Progenitor cell of endocrine pancreas (in vitro differentiated cells): ENCODE results near the gene ATG9B. TPM values are rescaled to one million over a fixed set of nuclear protein-coding genes. Genes with fewer than 3 reads are reported as not detected.

Experiments used
- DNase-seq: peaks from one replicate; pipeline ENCODE4 v3.0.0; 2021; ENCODE audit warnings: low spot score; ENCODE audit not compliant: unreplicated experiment
- H3K27ac Mint-ChIP-seq: 2 replicates; pipeline ENCODE4 v1.8.0; 2021; ENCODE audit warnings: mild to moderate bottlenecking, moderate library complexity, mixed read lengths
- H3K27me3 Mint-ChIP-seq: 2 replicates; pipeline ENCODE4 v1.8.0; 2021; ENCODE audit warnings: mixed read lengths
- H3K36me3 Mint-ChIP-seq: 2 replicates; pipeline ENCODE4 v1.8.0; 2022; ENCODE audit warnings: mixed read lengths; ENCODE audit not compliant: insufficient read depth
- H3K4me1 Mint-ChIP-seq: 2 replicates; pipeline ENCODE4 v1.8.0; 2021; ENCODE audit warnings: low read depth, mixed read lengths
- H3K4me3 Mint-ChIP-seq: 2 replicates; pipeline ENCODE4 v1.8.0; 2021; ENCODE audit warnings: low read depth, mild to moderate bottlenecking, moderate library complexity, mixed read lengths
- H3K9me3 Mint-ChIP-seq: 2 replicates; pipeline ENCODE4 v1.8.0; 2021; ENCODE audit warnings: low read depth, mixed read lengths
- CTCF ChIP-seq: fragments of 200-600 bp; sonication (generic); IDR thresholded peaks from one replicate; pipeline ENCODE4 v1.5.0; 2021; ENCODE audit warnings: antibody characterized with exemption, mild to moderate bottlenecking; ENCODE audit not compliant: unreplicated experiment
- total RNA-seq: library from RNA; stranded (reverse); gene quantifications from 2 replicates; pipeline ENCODE4 v1.2.1, GENCODE V29; 2021

The ATG9B gene
- total RNA-seq, 1 donor from 2014 or later = 0.79 TPM

DNA sequence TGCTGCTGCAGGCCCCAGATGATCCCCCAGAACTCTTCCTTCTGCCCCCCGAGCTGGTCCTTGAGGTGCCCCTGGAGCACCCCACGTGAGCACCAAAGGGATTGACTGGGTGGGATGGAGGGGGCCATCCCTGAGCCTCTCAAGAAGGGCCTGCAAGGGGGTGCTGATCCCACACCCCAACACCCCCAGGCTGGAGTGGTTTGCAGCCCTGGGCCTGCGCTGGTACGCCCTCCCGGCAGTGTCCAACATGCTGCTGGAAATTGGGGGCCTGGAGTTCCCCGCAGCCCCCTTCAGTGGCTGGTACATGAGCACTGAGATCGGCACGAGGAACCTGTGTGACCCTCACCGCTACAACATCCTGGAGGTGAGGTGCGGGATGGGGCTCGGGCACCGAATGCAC, 25.3 kb downstream of the ATG9B start:
- Mint-ChIP-seq H3K27ac (no peak overlapping the region), H3K4me1 (no peaks in the 10 kb centered on the region), H3K36me3 (no peaks in the 10 kb centered on the region), H3K4me3 (no peak overlapping the region), H3K9me3 (no peaks in the 10 kb centered on the region), H3K27me3 (peaks cover 8% of the 10 kb centered on the region)
- no peak for TF ChIP-seq CTCF
- no peak for DNase-seq

DNA sequence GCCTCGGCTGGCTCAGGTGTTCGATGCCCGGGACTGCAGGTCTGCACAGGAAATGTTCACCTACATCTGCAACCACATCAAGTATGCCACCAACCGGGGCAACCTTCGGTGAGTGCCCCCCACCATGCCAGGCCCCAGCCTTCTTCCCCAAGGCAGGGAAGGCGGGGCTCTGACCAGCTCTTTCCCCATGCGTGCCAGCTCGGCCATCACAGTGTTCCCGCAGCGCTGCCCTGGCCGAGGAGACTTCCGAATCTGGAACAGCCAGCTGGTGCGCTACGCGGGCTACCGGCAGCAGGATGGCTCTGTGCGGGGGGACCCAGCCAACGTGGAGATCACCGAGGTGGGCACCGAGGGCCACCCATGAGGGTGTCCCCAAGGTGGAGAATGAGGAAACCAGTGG, 26.0 kb downstream of the ATG9B start:
- Mint-ChIP-seq H3K27me3 (peaks cover 4% of the 10 kb centered on the region), H3K36me3 (no peaks in the 10 kb centered on the region), H3K4me1 (no peaks in the 10 kb centered on the region), H3K27ac (no peak overlapping the region), H3K9me3 (no peaks in the 10 kb centered on the region), H3K4me3 (no peak overlapping the region)
- no peak for DNase-seq
- no peak for TF ChIP-seq CTCF

DNA sequence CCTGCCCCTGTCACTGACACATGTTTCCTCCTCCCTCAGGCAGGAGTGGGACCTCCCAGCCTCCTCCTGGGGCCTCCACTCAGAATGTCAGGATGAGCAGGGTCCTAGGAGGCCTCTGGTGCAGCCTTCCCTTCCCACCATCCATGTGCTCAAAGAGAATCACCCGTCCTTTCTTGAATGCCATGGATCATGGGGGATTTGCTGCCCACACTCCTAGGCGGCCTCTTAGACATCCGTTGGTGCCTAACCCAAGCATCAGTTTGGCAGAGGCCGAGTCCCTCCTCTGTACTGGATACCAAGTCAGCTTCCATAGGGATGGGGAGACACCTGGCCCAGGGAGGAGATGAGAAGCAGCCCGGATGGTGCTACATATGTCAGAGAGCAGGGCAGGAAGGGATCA, 26.5 kb downstream of the ATG9B start:
- Mint-ChIP-seq H3K27me3 (peaks cover 4% of the 10 kb centered on the region), H3K4me3 (no peak overlapping the region), H3K36me3 (no peaks in the 10 kb centered on the region), H3K4me1 (no peaks in the 10 kb centered on the region), H3K9me3 (no peaks in the 10 kb centered on the region), H3K27ac (no peak overlapping the region)
- no peak for DNase-seq
- no peak for TF ChIP-seq CTCF

DNA sequence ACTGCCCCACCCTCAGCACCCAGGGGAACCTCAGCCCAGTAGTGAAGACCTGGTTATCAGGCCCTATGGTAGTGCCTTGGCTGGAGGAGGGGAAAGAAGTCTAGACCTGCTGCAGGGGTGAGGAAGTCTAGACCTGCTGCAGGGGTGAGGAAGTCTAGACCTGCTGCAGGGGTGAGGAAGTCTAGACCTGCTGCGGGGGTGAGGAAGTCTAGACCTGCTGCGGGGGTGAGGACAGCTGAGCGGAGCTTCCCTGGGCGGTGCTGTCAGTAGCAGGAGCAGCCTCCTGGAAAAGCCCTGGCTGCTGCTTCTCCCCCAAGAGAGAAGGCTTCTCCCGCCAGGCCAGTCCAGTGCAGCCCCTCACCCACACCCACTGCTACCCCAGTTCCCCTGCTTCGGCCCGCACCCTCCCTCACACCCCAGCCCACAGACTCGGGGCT, 27.2 kb downstream of the ATG9B start:
- H3K9me3 Mint-ChIP-seq = no peaks in the 10 kb centered on the region
- no peak for DNase-seq
- H3K4me1 Mint-ChIP-seq = no peaks in the 10 kb centered on the region
- H3K27ac Mint-ChIP-seq = no peak overlapping the region
- peaks cover 4% of the 10 kb centered on the region for H3K27me3 Mint-ChIP-seq
- no peak for TF ChIP-seq CTCF
- H3K4me3 Mint-ChIP-seq = no peak overlapping the region
- no peaks in the 10 kb centered on the region for H3K36me3 Mint-ChIP-seq

- H3K27me3 Mint-ChIP-seq = peaks cover 4% of the 10 kb centered on the region
Measured at GRCh38 chr7:150996376-150997074, 27.8 kb downstream of the ATG9B start.

More at GRCh38 chr7:150996376-150997074, 27.8 kb downstream of the ATG9B start:
- no peak overlapping the region for H3K4me3 Mint-ChIP-seq
- no peaks in the 10 kb centered on the region for H3K4me1 Mint-ChIP-seq
- DNase-seq = no peak
- H3K36me3 Mint-ChIP-seq = no peaks in the 10 kb centered on the region
- no peak for TF ChIP-seq CTCF
- no peak overlapping the region for H3K27ac Mint-ChIP-seq
- no peaks in the 10 kb centered on the region for H3K9me3 Mint-ChIP-seq
